Measurements from ENCODE around the gene SH3BP4. TPM values are rescaled to one million over a fixed set of nuclear protein-coding genes. Genes with fewer than 3 reads are reported as not detected.

Gene SH3BP4
- total and polyA plus RNA-seq, 2 of the 8 experiments (the other 6 are each of a cell fraction or from before 2014, with no cell fraction given), result 28.3 to 35.4 TPM

DNA sequence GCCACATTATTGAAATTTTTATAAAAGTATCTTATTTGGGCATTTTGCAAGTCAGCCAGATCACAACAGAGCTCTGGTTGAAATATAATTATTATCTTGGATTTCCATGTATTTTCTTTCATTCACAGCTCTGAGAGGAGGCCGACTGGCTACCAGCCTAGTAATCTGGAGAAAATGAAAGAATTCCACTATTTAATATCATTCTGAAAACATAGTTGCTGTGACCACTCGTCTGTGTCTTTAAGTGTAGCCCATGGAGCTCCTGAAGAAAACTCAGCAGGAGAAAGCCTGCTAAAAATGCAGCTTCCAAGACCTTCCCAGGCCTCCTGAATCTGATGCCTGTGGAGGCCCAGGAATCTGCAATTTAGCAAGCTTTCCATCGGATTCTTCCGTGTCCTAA, 114.7 kb downstream of the SH3BP4 start (continued):
- TF ChIP-seq, protein P1, sequence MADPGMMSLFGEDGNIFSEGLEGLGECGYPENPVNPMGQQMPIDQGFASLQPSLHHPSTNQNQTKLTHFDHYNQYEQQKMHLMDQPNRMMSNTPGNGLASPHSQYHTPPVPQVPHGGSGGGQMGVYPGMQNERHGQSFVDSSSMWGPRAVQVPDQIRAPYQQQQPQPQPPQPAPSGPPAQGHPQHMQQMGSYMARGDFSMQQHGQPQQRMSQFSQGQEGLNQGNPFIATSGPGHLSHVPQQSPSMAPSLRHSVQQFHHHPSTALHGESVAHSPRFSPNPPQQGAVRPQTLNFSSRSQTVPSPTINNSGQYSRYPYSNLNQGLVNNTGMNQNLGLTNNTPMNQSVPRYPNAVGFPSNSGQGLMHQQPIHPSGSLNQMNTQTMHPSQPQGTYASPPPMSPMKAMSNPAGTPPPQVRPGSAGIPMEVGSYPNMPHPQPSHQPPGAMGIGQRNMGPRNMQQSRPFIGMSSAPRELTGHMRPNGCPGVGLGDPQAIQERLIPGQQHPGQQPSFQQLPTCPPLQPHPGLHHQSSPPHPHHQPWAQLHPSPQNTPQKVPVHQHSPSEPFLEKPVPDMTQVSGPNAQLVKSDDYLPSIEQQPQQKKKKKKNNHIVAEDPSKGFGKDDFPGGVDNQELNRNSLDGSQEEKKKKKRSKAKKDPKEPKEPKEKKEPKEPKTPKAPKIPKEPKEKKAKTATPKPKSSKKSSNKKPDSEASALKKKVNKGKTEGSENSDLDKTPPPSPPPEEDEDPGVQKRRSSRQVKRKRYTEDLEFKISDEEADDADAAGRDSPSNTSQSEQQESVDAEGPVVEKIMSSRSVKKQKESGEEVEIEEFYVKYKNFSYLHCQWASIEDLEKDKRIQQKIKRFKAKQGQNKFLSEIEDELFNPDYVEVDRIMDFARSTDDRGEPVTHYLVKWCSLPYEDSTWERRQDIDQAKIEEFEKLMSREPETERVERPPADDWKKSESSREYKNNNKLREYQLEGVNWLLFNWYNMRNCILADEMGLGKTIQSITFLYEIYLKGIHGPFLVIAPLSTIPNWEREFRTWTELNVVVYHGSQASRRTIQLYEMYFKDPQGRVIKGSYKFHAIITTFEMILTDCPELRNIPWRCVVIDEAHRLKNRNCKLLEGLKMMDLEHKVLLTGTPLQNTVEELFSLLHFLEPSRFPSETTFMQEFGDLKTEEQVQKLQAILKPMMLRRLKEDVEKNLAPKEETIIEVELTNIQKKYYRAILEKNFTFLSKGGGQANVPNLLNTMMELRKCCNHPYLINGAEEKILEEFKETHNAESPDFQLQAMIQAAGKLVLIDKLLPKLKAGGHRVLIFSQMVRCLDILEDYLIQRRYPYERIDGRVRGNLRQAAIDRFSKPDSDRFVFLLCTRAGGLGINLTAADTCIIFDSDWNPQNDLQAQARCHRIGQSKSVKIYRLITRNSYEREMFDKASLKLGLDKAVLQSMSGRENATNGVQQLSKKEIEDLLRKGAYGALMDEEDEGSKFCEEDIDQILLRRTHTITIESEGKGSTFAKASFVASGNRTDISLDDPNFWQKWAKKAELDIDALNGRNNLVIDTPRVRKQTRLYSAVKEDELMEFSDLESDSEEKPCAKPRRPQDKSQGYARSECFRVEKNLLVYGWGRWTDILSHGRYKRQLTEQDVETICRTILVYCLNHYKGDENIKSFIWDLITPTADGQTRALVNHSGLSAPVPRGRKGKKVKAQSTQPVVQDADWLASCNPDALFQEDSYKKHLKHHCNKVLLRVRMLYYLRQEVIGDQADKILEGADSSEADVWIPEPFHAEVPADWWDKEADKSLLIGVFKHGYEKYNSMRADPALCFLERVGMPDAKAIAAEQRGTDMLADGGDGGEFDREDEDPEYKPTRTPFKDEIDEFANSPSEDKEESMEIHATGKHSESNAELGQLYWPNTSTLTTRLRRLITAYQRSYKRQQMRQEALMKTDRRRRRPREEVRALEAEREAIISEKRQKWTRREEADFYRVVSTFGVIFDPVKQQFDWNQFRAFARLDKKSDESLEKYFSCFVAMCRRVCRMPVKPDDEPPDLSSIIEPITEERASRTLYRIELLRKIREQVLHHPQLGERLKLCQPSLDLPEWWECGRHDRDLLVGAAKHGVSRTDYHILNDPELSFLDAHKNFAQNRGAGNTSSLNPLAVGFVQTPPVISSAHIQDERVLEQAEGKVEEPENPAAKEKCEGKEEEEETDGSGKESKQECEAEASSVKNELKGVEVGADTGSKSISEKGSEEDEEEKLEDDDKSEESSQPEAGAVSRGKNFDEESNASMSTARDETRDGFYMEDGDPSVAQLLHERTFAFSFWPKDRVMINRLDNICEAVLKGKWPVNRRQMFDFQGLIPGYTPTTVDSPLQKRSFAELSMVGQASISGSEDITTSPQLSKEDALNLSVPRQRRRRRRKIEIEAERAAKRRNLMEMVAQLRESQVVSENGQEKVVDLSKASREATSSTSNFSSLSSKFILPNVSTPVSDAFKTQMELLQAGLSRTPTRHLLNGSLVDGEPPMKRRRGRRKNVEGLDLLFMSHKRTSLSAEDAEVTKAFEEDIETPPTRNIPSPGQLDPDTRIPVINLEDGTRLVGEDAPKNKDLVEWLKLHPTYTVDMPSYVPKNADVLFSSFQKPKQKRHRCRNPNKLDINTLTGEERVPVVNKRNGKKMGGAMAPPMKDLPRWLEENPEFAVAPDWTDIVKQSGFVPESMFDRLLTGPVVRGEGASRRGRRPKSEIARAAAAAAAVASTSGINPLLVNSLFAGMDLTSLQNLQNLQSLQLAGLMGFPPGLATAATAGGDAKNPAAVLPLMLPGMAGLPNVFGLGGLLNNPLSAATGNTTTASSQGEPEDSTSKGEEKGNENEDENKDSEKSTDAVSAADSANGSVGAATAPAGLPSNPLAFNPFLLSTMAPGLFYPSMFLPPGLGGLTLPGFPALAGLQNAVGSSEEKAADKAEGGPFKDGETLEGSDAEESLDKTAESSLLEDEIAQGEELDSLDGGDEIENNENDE (IDR thresholded peaks at IDR 0.05; ENCODE audit: insufficient replicate concordance, low read length), result no peak
- TF ChIP-seq RBBP5 (IDR thresholded peaks at IDR 0.05; ENCODE audit: borderline replicate concordance, low read depth, low read length) (no peak), NRF1 (IDR thresholded peaks at IDR 0.05; ENCODE audit: low read depth, low read length) (no peak), GABPA (IDR thresholded peaks at IDR 0.05; ENCODE audit: borderline replicate concordance, insufficient read depth, low read length) (no peak), CREB1 (IDR thresholded peaks at IDR 0.05) (no peak), CTBP2 (IDR thresholded peaks at IDR 0.05; ENCODE audit: borderline replicate concordance, insufficient read depth, insufficient read length, low read length) (no peak), SP1 (IDR thresholded peaks at IDR 0.05; ENCODE audit: low read depth, low read length) (no peak), TEAD4 (IDR thresholded peaks at IDR 0.05; ENCODE audit: low read depth, low read length) (no peak), CEBPB (IDR thresholded peaks at IDR 0.05; ENCODE audit: low read depth, low read length) (no peak)
